Lower leg skin (tissue), 4 donors: ENCODE results near the gene GPR21. TPM values are rescaled to one million over a fixed set of nuclear protein-coding genes. Genes with fewer than 3 reads are reported as not detected.

ENCODE experiments used
- DNase-seq, 2 donors: peaks; one replicate each; pipeline ENCODE4 v3.0.0-alpha.2; 2019; ENCODE audit warnings: low spot score in 2 of 2
- H3K4me3 ChIP-seq: fragments of 200-600 bp; sonication (generic); 2 replicates; pipeline ENCODE4 v1.5.1; 2017; ENCODE audit warnings: mild to moderate bottlenecking, low read depth; ENCODE audit not compliant: poor library complexity, severe bottlenecking
- POLR2A ChIP-seq, 2 donors: fragments of 450-650 bp; IDR thresholded peaks; one replicate each; pipeline ENCODE4 v1.6.1; 2016 to 2017; ENCODE audit warnings: antibody characterized with exemption in 2 of 2, mild to moderate bottlenecking in 1 of 2, moderate library complexity in 1 of 2
- WGBS, 2 donors: methylation state at CpG; one replicate each; pipeline ENCODE4 v1.1.5; 2018; 5-methylcytosine and 5-hydroxymethylcytosine counted together
- intact Hi-C: fragments of 100-400 bp; cut with DNase I; formaldehyde crosslinking; loops from one replicate; pipeline ENCODE4 v1.15.0; 2023; ENCODE audit warnings: low total_unique reads
- total RNA-seq, 4 donors: library from RNA; depleted of rRNA; stranded (reverse); fragments of >200 nt; gene quantifications; one replicate each; pipeline ENCODE4 v1.1.0, GENCODE V29; 2016
- TF ChIP-seq, protein P1 (sequence below), 3 donors: fragments of 450-650 bp; IDR thresholded peaks; one replicate each; pipeline ENCODE4 v1.5.1; 2016; ENCODE audit warnings: antibody characterized with exemption in 3 of 3, mild to moderate bottlenecking in 3 of 3, moderate library complexity in 2 of 3

Gene GPR21
- total RNA-seq, 4 donors from 2014 or later, result 1.3 to 2.7 TPM; not detected in 2

DNA sequence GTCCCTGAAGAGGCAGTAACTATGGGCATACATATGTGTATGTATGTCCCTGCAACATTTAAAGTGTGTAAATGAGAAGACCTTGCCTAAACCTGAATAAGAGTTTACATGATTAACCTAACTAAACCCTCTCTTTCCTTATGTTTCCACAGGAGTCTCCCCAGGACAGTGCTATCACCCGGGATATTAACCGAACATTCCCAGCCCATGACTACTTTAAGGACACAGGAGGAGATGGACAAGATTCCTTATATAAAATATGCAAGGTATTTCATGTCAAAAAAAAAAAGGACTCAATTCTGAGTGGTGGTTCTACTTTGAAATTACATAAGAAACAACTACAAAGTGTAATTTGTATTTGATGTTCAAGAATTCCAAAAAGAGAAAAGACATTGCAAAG is 31.7 kb downstream of the GPR21 start:
- DNase-seq, result no peak
- no peak overlapping the region for H3K4me3 ChIP-seq
- 91 to 95% methylated on average over 2 of the region's 2 CpGs for WGBS, 2 donors
- TF ChIP-seq, protein P1, sequence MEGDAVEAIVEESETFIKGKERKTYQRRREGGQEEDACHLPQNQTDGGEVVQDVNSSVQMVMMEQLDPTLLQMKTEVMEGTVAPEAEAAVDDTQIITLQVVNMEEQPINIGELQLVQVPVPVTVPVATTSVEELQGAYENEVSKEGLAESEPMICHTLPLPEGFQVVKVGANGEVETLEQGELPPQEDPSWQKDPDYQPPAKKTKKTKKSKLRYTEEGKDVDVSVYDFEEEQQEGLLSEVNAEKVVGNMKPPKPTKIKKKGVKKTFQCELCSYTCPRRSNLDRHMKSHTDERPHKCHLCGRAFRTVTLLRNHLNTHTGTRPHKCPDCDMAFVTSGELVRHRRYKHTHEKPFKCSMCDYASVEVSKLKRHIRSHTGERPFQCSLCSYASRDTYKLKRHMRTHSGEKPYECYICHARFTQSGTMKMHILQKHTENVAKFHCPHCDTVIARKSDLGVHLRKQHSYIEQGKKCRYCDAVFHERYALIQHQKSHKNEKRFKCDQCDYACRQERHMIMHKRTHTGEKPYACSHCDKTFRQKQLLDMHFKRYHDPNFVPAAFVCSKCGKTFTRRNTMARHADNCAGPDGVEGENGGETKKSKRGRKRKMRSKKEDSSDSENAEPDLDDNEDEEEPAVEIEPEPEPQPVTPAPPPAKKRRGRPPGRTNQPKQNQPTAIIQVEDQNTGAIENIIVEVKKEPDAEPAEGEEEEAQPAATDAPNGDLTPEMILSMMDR (IDR thresholded peaks at IDR 0.05), result no peak
- no peak for TF ChIP-seq POLR2A (IDR thresholded peaks at IDR 0.05)
- intact Hi-C loops, result no loop called here

DNA sequence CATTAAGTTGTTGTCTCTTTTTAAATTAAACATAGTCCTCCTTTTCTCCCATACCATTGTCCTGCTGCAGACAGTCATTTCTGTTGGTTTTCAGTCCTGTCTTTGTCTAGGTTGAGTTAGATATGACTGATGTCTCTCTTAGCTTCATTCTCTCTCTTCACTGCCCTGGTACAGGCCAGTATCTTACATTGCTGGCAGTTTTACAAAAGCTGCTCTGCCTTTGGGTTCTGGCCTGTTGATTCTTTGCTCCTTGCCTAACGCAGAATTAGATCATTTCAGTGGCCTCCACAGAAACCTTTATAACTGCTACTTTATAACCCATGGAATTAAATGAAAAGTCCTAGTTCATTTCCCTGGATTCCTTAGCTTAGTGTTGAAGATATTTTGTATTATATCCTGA is 33.7 kb downstream of the GPR21 start:
- no peak overlapping the region for H3K4me3 ChIP-seq
- WGBS, 2 donors, result 88 to 91% methylated on average over 1 of the region's 1 CpG
- intact Hi-C loops, result no loop called here
- TF ChIP-seq, protein P1 (IDR thresholded peaks at IDR 0.05), result no peak
- TF ChIP-seq POLR2A (IDR thresholded peaks at IDR 0.05), result no peak
- DNase-seq, result no peak

DNA sequence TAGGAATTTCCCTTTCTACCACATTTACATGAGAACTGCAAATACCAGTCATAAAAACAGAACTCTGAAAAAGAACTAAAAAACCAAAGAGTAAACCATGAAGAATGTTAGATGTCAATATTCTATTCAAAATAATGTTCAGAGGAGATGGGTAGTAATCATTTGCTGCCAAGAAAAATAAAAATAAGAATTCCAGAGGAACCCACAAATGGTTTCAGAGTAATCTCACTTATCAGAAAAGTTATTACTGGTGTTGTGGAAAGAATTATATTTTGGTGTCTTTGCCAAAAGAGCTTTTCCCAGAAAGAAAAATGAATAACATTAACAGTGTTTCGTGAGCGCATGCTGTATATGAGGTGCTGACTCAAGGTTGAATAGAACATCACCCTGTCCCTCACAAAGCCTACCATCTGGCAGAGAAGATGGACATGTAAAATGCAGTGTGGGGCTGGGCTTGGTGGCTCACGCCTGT is 35.6 kb downstream of the GPR21 start:
- DNase-seq, result no peak
- intact Hi-C loops, result no loop called here
- H3K4me3 ChIP-seq, result no peak overlapping the region
- WGBS, 2 donors, result 66 to 70% methylated on average over 3 of the region's 3 CpGs
- TF ChIP-seq, protein P1 (IDR thresholded peaks at IDR 0.05), result no peak
- TF ChIP-seq POLR2A (IDR thresholded peaks at IDR 0.05), result no peak

DNA sequence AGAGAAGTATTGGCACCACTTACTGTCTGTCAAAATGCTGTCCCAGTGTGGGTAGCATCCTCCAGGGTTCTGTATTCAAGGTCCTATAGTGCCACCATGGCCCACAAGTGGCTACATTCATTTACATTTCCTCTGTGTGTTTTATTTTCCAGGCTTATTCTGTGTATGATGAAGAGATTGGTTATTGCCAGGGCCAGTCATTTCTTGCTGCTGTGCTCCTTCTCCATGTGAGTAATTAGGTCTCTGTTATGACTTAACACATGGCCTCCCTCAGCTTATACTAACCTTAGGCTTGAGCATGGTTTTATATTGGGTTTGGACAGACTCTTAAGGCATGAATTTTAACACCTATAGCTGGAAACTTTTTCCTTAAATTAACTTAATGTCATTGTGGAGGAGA is 36.7 kb downstream of the GPR21 start:
- H3K4me3 ChIP-seq, result no peak overlapping the region
- no peak for DNase-seq
- intact Hi-C loops, result no loop called here
- no peak for TF ChIP-seq POLR2A (IDR thresholded peaks at IDR 0.05)
- TF ChIP-seq, protein P1 (IDR thresholded peaks at IDR 0.05), result no peak

DNA sequence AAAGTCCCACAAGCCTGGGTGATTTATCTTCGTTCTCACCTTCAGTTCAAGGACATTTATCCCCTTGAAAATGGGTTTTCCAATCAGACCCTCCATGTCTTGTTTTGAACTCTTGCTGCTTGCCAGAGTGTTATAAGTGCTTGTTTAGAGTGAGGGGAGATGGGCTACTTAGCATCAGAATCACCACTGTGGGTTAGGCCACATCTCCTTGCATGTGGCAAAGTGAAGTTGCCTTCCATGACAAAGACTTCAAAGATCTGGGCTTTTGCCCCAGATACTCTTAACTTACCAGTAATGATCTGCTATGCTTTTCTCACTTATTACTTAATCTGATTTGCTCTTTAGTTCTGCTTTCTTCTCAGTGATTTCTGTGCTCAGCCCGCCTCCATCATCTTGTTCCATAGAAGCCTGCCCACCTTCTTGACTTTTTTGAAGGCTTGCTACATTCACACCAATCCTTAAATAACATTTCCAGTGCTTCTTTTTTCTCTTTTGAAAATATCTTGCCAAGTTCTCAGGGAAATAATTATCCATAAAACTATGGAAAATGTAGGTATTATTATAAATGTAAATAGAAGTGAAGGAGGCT is 39.0 kb downstream of the GPR21 start:
- intact Hi-C loops, result no loop called here
- no peak overlapping the region for H3K4me3 ChIP-seq
- no peak for DNase-seq
- 97 to 98% methylated on average over 2 of the region's 2 CpGs for WGBS, 2 donors
- TF ChIP-seq, protein P1 (IDR thresholded peaks at IDR 0.05), result no peak
- no peak for TF ChIP-seq POLR2A (IDR thresholded peaks at IDR 0.05)

DNA sequence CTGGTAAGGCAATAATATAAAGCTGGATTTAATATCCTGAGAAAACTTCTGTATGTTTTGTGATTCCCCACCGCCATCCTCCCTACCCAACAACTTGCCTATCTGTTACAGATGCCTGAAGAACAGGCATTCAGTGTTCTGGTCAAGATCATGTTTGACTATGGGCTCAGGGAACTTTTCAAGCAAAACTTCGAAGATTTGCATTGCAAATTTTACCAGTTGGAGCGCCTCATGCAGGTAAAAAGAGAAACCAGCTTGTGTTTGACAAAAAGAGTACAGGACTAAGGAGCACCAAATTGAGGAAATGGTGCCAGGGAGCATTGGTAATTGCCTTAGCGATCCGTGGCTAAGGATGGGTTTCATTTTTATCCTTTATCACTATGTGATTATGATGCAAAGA is 40.0 kb downstream of the GPR21 start:
- TF ChIP-seq, protein P1 (IDR thresholded peaks at IDR 0.05), result no peak
- TF ChIP-seq POLR2A (IDR thresholded peaks at IDR 0.05), result no peak
- WGBS, 2 donors, result 64 to 76% methylated on average over 5 of the region's 5 CpGs
- intact Hi-C loops, result no loop called here
- no peak overlapping the region for H3K4me3 ChIP-seq
- DNase-seq, result no peak
